NCI-H1105 (cell line): ENCODE data around the gene VAPB.

Experiments used
- DNase-seq: peaks from one replicate; lab custom pipeline; 2025; lab: John Stamatoyannopoulos, UW

Gene VAPB

GRCh38 chr20:58436868-58437645 is 48.0 kb downstream of the VAPB start:
- DNase-seq = no peak

- no peak for DNase-seq
Measured at GRCh38 chr20:58438970-58439808, 50.2 kb downstream of the VAPB start.

GRCh38 chr20:58440021-58440767 is 51.2 kb downstream of the VAPB start:
- DNase-seq = no peak

- no peak for DNase-seq
Measured at GRCh38 chr20:58441723-58442122, 52.7 kb downstream of the VAPB start.

GRCh38 chr20:58444746-58445255 is 55.8 kb downstream of the VAPB start:
- no peak for DNase-seq

GRCh38 chr20:58446264-58446959 is 57.4 kb downstream of the VAPB start:
- DNase-seq = no peak

GRCh38 chr20:58446960-58447265 is 57.9 kb downstream of the VAPB start:
- no peak for DNase-seq

- DNase-seq = peak; percentile 4
Measured at GRCh38 chr20:58447511-58448391, 58.7 kb downstream of the VAPB start.

GRCh38 chr20:58448958-58449357 is 59.9 kb downstream of the VAPB start:
- DNase-seq = no peak

GRCh38 chr20:58449681-58450221 is 60.7 kb downstream of the VAPB start:
- no peak for DNase-seq

- no peak for DNase-seq
Measured at GRCh38 chr20:58450254-58450653, 61.2 kb downstream of the VAPB start.

- DNase-seq = no peak
Measured at GRCh38 chr20:58452667-58453255, 63.7 kb downstream of the VAPB start.

GRCh38 chr20:58453391-58453790 is 64.4 kb downstream of the VAPB start:
- no peak for DNase-seq

- DNase-seq = no peak
Measured at GRCh38 chr20:58454460-58454859, 65.4 kb downstream of the VAPB start.

- peak; percentile 40 for DNase-seq
Measured at GRCh38 chr20:58457083-58457695, 68.2 kb downstream of the VAPB start.

- DNase-seq = no peak
Measured at GRCh38 chr20:58458342-58459057, 69.5 kb downstream of the VAPB start.

GRCh38 chr20:58459058-58459750 is 70.2 kb downstream of the VAPB start:
- no peak for DNase-seq

- no peak for DNase-seq
Measured at GRCh38 chr20:58461104-58461503, 72.1 kb downstream of the VAPB start.
